HepG2 (cell line): Measurements from ENCODE around the gene TTC6. TPM values are rescaled to one million over a fixed set of nuclear protein-coding genes. Genes with fewer than 3 reads are reported as not detected.

Experiments
- ATF1 ChIP-seq: IDR thresholded peaks from 2 replicates; pipeline ENCODE4 v1.6.1; 2016; ENCODE audit warnings: mild to moderate bottlenecking, control low read depth
- CREM ChIP-seq, 2 experiments: sonication (generic) in 1 of 2; formaldehyde crosslinking in 1 of 2; IDR thresholded peaks; 2 replicates each; pipeline versions ENCODE4 v1.4.0 to v1.6.1; 2016 to 2020; ENCODE audit warnings: antibody characterized with exemption in 1 of 2, mild to moderate bottlenecking in 1 of 2, missing genetic modification reagents in 1 of 2
- EZH2 ChIP-seq: conservative IDR thresholded peaks from 2 replicates; pipeline ENCODE4 v1.6.1; 2012; ENCODE audit warnings: mild to moderate bottlenecking, low read depth, low read length, moderate library complexity
- FOXK1 ChIP-seq: sonication (generic); formaldehyde crosslinking; IDR thresholded peaks from 2 replicates; pipeline ENCODE4 v1.4.0; 2020; ENCODE audit warnings: low read depth, missing genetic modification reagents, borderline replicate concordance
- KDM5A ChIP-seq: fragments of 200-600 bp; sonication (generic); IDR thresholded peaks from 2 replicates; pipeline ENCODE4 v1.7.0; 2018; ENCODE audit warnings: antibody characterized with exemption, mild to moderate bottlenecking, low read length, borderline replicate concordance
- KDM6A ChIP-seq: IDR thresholded peaks from 2 replicates; pipeline ENCODE4 v1.6.1; 2016; ENCODE audit warnings: low read depth
- MAZ ChIP-seq, 2 experiments: sonication (generic) in 1 of 2; formaldehyde crosslinking in 1 of 2; IDR thresholded peaks; 2 replicates each; pipeline versions ENCODE4 v1.5.0 to v1.6.1; 2012 to 2020; ENCODE audit warnings: low read depth in 2 of 2, mild to moderate bottlenecking in 2 of 2, borderline replicate concordance in 1 of 2, improper control_type of control experiment in 1 of 2, low read length in 1 of 2, missing genetic modification reagents in 1 of 2, moderate library complexity in 1 of 2
- MED8 ChIP-seq: sonication (generic); formaldehyde crosslinking; IDR thresholded peaks from 2 replicates; pipeline ENCODE4 v1.8.1; 2023; ENCODE audit warnings: mild to moderate bottlenecking, missing genetic modification reagents; ENCODE audit not compliant: insufficient replicate concordance
- MIXL1 ChIP-seq: IDR thresholded peaks from 2 replicates; pipeline ENCODE4 v1.6.1; 2016
- NFE2 ChIP-seq: sonication (generic); formaldehyde crosslinking; IDR thresholded peaks from 2 replicates; pipeline ENCODE4 v1.4.0; 2020; ENCODE audit warnings: missing genetic modification reagents
- NFYB ChIP-seq: sonication (generic); formaldehyde crosslinking; IDR thresholded peaks from 2 replicates; pipeline ENCODE4 v1.4.0; 2020; ENCODE audit warnings: missing genetic modification reagents
- NR2C2 ChIP-seq: sonication (generic); formaldehyde crosslinking; IDR thresholded peaks from 2 replicates; pipeline ENCODE4 v1.4.0; 2020; ENCODE audit warnings: missing genetic modification reagents, mild to moderate bottlenecking, moderate library complexity, borderline replicate concordance
- NR2F6 ChIP-seq, 2 experiments: IDR thresholded peaks; 2 replicates each; pipeline ENCODE4 v1.6.1; 2016; ENCODE audit warnings: antibody characterized with exemption in 1 of 2, mild to moderate bottlenecking in 1 of 2
- RFXANK ChIP-seq: IDR thresholded peaks from 2 replicates; pipeline ENCODE4 v1.6.1; 2016
- RNF219 ChIP-seq: sonication (generic); formaldehyde crosslinking; IDR thresholded peaks from 2 replicates; pipeline ENCODE4 v1.5.0; 2020; ENCODE audit warnings: mild to moderate bottlenecking, missing genetic modification reagents
- TFE3 ChIP-seq: IDR thresholded peaks from 2 replicates; pipeline ENCODE4 v1.6.1; 2016
- ZNF773 ChIP-seq: sonication (generic); formaldehyde crosslinking; IDR thresholded peaks from 2 replicates; pipeline ENCODE4 v1.4.0; 2020; ENCODE audit warnings: missing genetic modification reagents, borderline replicate concordance
- ZNF883 ChIP-seq: sonication (generic); formaldehyde crosslinking; IDR thresholded peaks from 2 replicates; pipeline ENCODE4 v1.5.1; 2020; ENCODE audit warnings: mild to moderate bottlenecking, missing genetic modification reagents; ENCODE audit errors: not compliant biosample characterization
- polyA plus RNA-seq, 8 experiments: library from polyadenylated mRNA; depleted of rRNA in 3 of 8; stranded (reverse) in 7 of 8; unstranded in 1 of 8; fragments of >200 nt; fragmentation: Illumina TruSeq in 4 of 8; extraction: Trizol in 4 of 8; gene quantifications; 2 replicates each; pipeline versions ENCODE4 v1.2.1 to v1.2.3, GENCODE V29; 2011 to 2016; ENCODE audit warnings: low read depth in 4 of 8, missing spikeins in 1 of 8, mixed read lengths in 1 of 8; ENCODE audit not compliant: insufficient read depth in 1 of 8
- total RNA-seq, 5 experiments: library from RNA; depleted of rRNA; stranded (reverse); fragments of >200 nt; fragmentation: Illumina TruSeq; extraction: Trizol; gene quantifications; 2 replicates each; pipeline ENCODE4 v1.2.3, GENCODE V29; 2016; ENCODE audit warnings: low read depth in 1 of 5
- TF ChIP-seq, protein P1 (sequence below): sonication (generic); formaldehyde crosslinking; IDR thresholded peaks from 2 replicates; pipeline ENCODE4 v1.4.0; 2020; ENCODE audit warnings: missing genetic modification reagents
- TF ChIP-seq, protein P2 (sequence below): sonication (generic); formaldehyde crosslinking; IDR thresholded peaks from 2 replicates; pipeline ENCODE4 v1.8.0; 2022; ENCODE audit warnings: mild to moderate bottlenecking, missing genetic modification reagents, moderate library complexity
- TF ChIP-seq, protein P3 (sequence below): sonication (generic); formaldehyde crosslinking; IDR thresholded peaks from 2 replicates; pipeline ENCODE4 v1.4.0; 2020; ENCODE audit warnings: mild to moderate bottlenecking, missing genetic modification reagents

TTC6 gene
- total and polyA plus RNA-seq, 2 of the 13 experiments (the other 11 are each of a cell fraction or from before 2014, with no cell fraction given): 9.3 to 27.4 TPM

DNA sequence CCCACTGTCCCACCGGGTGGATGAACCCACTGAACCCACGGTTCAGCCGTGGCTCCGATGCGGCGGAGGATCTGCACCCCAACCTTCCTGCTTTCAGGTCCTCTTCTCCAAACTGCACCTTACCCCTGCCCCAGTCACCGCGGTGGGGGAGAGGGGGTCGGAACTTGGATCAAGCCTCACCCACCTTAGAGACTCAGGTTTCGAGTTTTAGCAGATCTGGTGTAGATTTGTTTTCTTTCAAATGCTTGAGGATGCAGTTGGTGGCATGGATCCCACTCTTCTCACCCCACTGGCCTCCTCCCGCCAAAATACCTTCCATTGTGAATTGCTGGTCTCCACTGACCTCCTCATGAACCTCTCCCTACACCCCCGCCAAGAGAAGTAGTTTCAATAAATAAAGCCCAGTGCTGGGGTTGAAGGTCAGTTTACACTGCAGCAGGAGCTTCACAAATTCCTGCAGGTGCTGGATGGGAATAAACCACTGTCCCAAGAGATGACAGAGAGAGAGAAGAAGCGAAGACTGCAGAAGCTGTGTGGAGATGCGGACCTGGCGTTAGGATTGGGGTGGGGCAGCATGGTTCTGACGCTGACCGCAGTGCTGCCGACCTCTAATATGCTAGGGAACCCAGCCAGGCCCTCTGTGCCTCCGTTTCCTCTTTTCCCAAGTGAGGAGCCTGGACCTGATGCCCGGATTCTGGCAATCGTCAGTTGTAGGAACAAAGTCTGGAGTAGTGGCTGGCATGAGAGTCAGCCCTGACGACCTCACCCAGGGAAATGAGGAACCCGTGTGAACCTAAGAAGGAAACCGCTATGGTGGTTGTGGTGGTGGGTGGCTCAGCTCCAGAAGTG, 7.4 kb downstream of the TTC6 start (continued):
- TF ChIP-seq TFE3 (CRISPR knock-in tag) (peak; percentile 42; the same call in 1 of the 2 replicates), EZH2 (no peak), MIXL1 (CRISPR knock-in tag) (peak; percentile 89), MED8 (no peak), NR2C2 (peak; percentile 90), CREM (IDR thresholded peaks at IDR 0.05) (peak; percentile 71; the same call in 1 of the 2 replicates), CREM (CRISPR knock-in tag; IDR thresholded peaks at IDR 0.05) (no peak), FOXK1 (peak; percentile 89; the same call in 1 of the 2 replicates), NR2F6 (IDR thresholded peaks at IDR 0.05) (peak; percentile 97), NR2F6 (CRISPR knock-in tag; IDR thresholded peaks at IDR 0.05) (peak; percentile 98), RFXANK (CRISPR knock-in tag) (no peak), ZNF773 (CRISPR knock-in tag) (peak; percentile 78; the same call in 1 of the 2 replicates), ATF1 (no peak), NFYB (peak; percentile 9; the same call in 1 of the 2 replicates), MAZ (IDR thresholded peaks at IDR 0.05; ENCODE audit: borderline replicate concordance, low read depth, low read length) (0 out of 2 replicates have a peak, but pooled peaks have one; percentile 22), MAZ (CRISPR knock-in tag; IDR thresholded peaks at IDR 0.05; ENCODE audit: low read depth) (peak; percentile 73; the same call in 1 of the 2 replicates), RNF219 (no peak), ZNF883 (peak; percentile 84), KDM5A (no peak), KDM6A (CRISPR knock-in tag) (peak; percentile 81), NFE2 (no peak)
- TF ChIP-seq, protein P1, sequence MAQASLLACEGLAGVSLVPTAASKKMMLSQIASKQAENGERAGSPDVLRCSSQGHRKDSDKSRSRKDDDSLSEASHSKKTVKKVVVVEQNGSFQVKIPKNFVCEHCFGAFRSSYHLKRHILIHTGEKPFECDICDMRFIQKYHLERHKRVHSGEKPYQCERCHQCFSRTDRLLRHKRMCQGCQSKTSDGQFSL (CRISPR knock-in tag): peak; percentile 46
- TF ChIP-seq, protein P2, sequence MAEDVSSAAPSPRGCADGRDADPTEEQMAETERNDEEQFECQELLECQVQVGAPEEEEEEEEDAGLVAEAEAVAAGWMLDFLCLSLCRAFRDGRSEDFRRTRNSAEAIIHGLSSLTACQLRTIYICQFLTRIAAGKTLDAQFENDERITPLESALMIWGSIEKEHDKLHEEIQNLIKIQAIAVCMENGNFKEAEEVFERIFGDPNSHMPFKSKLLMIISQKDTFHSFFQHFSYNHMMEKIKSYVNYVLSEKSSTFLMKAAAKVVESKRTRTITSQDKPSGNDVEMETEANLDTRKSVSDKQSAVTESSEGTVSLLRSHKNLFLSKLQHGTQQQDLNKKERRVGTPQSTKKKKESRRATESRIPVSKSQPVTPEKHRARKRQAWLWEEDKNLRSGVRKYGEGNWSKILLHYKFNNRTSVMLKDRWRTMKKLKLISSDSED: no peak
- TF ChIP-seq, protein P3, sequence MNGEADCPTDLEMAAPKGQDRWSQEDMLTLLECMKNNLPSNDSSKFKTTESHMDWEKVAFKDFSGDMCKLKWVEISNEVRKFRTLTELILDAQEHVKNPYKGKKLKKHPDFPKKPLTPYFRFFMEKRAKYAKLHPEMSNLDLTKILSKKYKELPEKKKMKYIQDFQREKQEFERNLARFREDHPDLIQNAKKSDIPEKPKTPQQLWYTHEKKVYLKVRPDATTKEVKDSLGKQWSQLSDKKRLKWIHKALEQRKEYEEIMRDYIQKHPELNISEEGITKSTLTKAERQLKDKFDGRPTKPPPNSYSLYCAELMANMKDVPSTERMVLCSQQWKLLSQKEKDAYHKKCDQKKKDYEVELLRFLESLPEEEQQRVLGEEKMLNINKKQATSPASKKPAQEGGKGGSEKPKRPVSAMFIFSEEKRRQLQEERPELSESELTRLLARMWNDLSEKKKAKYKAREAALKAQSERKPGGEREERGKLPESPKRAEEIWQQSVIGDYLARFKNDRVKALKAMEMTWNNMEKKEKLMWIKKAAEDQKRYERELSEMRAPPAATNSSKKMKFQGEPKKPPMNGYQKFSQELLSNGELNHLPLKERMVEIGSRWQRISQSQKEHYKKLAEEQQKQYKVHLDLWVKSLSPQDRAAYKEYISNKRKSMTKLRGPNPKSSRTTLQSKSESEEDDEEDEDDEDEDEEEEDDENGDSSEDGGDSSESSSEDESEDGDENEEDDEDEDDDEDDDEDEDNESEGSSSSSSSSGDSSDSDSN (CRISPR knock-in tag): peak; percentile 31; the same call in 1 of the 2 replicates
